ENCODE results near the gene TGFBR2.

DNA sequence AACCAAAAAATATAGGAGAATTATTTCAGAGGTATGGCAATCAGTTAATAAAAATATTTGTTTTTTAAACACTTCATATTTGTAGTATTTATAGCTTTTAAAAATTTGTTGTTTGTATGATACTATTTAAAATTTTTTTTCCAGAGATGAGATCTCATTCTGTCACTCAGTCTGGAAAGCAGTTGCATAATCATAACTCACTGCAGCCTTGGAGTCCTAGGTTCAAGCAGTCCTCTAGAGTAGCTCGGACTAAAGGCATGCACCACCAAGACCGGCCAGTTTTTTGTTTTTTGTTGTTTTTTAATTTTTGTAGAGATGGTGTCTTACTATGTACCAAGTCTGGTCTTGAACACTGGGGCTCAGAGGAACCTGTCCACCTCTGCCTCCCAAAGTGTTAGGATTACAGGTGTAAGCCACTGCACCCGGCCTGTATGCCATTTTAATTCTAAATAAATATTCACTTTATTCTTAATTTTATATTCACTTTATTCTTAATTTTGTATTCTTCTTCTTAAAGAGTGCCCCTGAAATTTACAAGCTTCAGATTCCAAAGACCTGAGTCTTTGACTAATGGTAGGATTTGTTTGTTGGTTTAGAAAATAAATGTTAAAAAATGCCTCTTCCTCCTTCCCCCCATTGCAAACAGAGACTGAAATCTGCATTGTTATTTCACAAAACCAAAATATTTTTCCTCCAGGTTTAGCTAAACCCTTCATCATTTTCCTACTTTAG, 9.4 kb downstream of the TGFBR2 start:
- no peak for TF ChIP-seq EZH2 (IDR thresholded peaks at IDR 0.05)
- TF ChIP-seq POLR2AphosphoS5 (IDR thresholded peaks at IDR 0.05; ENCODE audit: borderline replicate concordance, low read depth, low read length), result no peak

All from SK-N-MC (cell line).